ENCODE measurements around the gene NPR2.

NPR2 gene

DNA sequence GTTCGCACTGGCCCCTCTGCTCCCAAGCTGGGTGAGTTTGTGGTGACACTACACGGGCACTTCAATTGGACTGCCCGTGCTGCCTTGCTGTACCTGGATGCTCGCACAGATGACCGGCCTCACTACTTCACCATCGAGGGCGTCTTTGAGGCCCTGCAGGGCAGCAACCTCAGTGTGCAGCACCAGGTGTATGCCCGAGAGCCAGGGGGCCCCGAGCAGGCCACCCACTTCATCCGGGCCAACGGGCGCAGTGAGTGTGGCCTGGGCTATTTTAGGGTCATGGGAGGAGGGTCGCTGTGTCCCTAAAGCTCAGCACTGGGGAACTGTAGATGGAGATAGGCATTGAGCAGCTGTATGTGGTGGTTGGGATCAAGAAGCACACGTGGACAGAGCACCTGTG, 1.4 kb downstream of the NPR2 start:
- Histone ChIP-seq H3K9ac (ENCODE audit: low read length) (no peak overlapping the region), H4K20me1 (ENCODE audit: low read depth, low read length) (no peaks in the 10 kb centered on the region), H3K9me2 (replicated peaks; ENCODE audit: insufficient read depth, low read length) (no peaks in the 10 kb centered on the region), H3F3A (ENCODE audit: insufficient read depth) (no peaks in the 10 kb centered on the region), H2AFZ (ENCODE audit: low read depth, low read length, severe bottlenecking) (no peak overlapping the region), H3K27ac (ENCODE audit: low read depth, low read length) (no peak overlapping the region), H3K36me3 (ENCODE audit: low read length) (no peaks in the 10 kb centered on the region), H3K27me3 (ENCODE audit: low read length) (no peaks in the 10 kb centered on the region), H3K9me3 (ENCODE audit: insufficient read depth, low read length) (no peaks in the 10 kb centered on the region), H3K4me2 (ENCODE audit: low read depth, low read length, poor library complexity, severe bottlenecking) (no peak overlapping the region), H3K79me2 (ENCODE audit: insufficient read depth, low read length) (no peaks in the 10 kb centered on the region), H3K4me3 (ENCODE audit: insufficient read depth, low read length, poor library complexity, severe bottlenecking) (no peak overlapping the region)
- TF ChIP-seq EZH2phosphoT487 (conservative IDR thresholded peaks at IDR 0.05; ENCODE audit: low read length): no peak
- TF ChIP-seq, protein P1, sequence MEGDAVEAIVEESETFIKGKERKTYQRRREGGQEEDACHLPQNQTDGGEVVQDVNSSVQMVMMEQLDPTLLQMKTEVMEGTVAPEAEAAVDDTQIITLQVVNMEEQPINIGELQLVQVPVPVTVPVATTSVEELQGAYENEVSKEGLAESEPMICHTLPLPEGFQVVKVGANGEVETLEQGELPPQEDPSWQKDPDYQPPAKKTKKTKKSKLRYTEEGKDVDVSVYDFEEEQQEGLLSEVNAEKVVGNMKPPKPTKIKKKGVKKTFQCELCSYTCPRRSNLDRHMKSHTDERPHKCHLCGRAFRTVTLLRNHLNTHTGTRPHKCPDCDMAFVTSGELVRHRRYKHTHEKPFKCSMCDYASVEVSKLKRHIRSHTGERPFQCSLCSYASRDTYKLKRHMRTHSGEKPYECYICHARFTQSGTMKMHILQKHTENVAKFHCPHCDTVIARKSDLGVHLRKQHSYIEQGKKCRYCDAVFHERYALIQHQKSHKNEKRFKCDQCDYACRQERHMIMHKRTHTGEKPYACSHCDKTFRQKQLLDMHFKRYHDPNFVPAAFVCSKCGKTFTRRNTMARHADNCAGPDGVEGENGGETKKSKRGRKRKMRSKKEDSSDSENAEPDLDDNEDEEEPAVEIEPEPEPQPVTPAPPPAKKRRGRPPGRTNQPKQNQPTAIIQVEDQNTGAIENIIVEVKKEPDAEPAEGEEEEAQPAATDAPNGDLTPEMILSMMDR (IDR thresholded peaks at IDR 0.05; ENCODE audit: insufficient read depth, low read length, poor library complexity, severe bottlenecking): no peak

DNA sequence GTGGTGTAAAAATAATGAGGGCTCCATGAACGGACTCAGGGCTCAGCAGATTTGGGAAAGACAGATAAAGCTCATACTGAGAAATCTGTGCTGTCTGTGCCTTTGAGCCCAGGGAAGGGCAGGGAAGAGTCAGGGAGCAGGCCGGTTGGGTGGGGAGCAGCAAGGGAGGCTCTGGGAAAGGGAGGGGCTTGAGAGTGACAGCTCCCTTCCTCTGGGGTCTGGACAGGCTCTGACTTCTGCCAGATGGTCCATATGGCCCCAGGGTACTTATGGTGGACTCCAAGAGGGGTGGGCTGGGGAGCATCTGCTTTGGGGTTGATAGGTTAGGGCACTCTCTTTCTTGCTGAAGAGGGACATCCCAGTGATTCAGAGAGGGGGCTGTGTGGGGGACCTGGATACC, 2.1 kb downstream of the NPR2 start:
- no peak overlapping the region for H3K4me2 ChIP-seq (ENCODE audit: low read depth, low read length, poor library complexity, severe bottlenecking)
- H3K36me3 ChIP-seq (ENCODE audit: low read length): no peaks in the 10 kb centered on the region
- no peak overlapping the region for H3K4me3 ChIP-seq (ENCODE audit: insufficient read depth, low read length, poor library complexity, severe bottlenecking)
- no peak overlapping the region for H3K9ac ChIP-seq (ENCODE audit: low read length)
- H3K9me2 ChIP-seq (replicated peaks; ENCODE audit: insufficient read depth, low read length): no peaks in the 10 kb centered on the region
- H3F3A ChIP-seq (ENCODE audit: insufficient read depth): no peaks in the 10 kb centered on the region
- H3K27me3 ChIP-seq (ENCODE audit: low read length): no peaks in the 10 kb centered on the region
- TF ChIP-seq, protein P1 (IDR thresholded peaks at IDR 0.05; ENCODE audit: insufficient read depth, low read length, poor library complexity, severe bottlenecking): no peak
- no peak for TF ChIP-seq EZH2phosphoT487 (conservative IDR thresholded peaks at IDR 0.05; ENCODE audit: low read length)
- H2AFZ ChIP-seq (ENCODE audit: low read depth, low read length, severe bottlenecking): no peak overlapping the region
- no peaks in the 10 kb centered on the region for H3K9me3 ChIP-seq (ENCODE audit: insufficient read depth, low read length)
- no peaks in the 10 kb centered on the region for H4K20me1 ChIP-seq (ENCODE audit: low read depth, low read length)
- H3K27ac ChIP-seq (ENCODE audit: low read depth, low read length): no peak overlapping the region
- H3K79me2 ChIP-seq (ENCODE audit: insufficient read depth, low read length): no peaks in the 10 kb centered on the region

GRCh38 chr9:35795695-35796094, 4.3 kb downstream of the NPR2 start:
- no peak overlapping the region for H3K4me3 ChIP-seq (ENCODE audit: insufficient read depth, low read length, poor library complexity, severe bottlenecking)
- no peaks in the 10 kb centered on the region for H3K36me3 ChIP-seq (ENCODE audit: low read length)
- H3K79me2 ChIP-seq (ENCODE audit: insufficient read depth, low read length): no peaks in the 10 kb centered on the region

More at GRCh38 chr9:35795695-35796094, 4.3 kb downstream of the NPR2 start:
- Histone ChIP-seq H3F3A (ENCODE audit: insufficient read depth) (no peaks in the 10 kb centered on the region), H3K9ac (ENCODE audit: low read length) (no peak overlapping the region), H4K20me1 (ENCODE audit: low read depth, low read length) (no peaks in the 10 kb centered on the region), H3K27ac (ENCODE audit: low read depth, low read length) (no peak overlapping the region), H3K27me3 (ENCODE audit: low read length) (no peaks in the 10 kb centered on the region), H2AFZ (ENCODE audit: low read depth, low read length, severe bottlenecking) (no peak overlapping the region), H3K4me2 (ENCODE audit: low read depth, low read length, poor library complexity, severe bottlenecking) (no peak overlapping the region), H3K9me3 (ENCODE audit: insufficient read depth, low read length) (no peaks in the 10 kb centered on the region), H3K9me2 (replicated peaks; ENCODE audit: insufficient read depth, low read length) (no peaks in the 10 kb centered on the region)
- TF ChIP-seq, protein P1 (IDR thresholded peaks at IDR 0.05; ENCODE audit: insufficient read depth, low read length, poor library complexity, severe bottlenecking): no peak
